Measurements from ENCODE around the gene CMTM3. TPM values are rescaled to one million over a fixed set of nuclear protein-coding genes. Genes with fewer than 3 reads are reported as not detected.

The CMTM3 gene
- total RNA-seq, 2 donors from 2014 or later, result 15.6 to 26.2 TPM

DNA sequence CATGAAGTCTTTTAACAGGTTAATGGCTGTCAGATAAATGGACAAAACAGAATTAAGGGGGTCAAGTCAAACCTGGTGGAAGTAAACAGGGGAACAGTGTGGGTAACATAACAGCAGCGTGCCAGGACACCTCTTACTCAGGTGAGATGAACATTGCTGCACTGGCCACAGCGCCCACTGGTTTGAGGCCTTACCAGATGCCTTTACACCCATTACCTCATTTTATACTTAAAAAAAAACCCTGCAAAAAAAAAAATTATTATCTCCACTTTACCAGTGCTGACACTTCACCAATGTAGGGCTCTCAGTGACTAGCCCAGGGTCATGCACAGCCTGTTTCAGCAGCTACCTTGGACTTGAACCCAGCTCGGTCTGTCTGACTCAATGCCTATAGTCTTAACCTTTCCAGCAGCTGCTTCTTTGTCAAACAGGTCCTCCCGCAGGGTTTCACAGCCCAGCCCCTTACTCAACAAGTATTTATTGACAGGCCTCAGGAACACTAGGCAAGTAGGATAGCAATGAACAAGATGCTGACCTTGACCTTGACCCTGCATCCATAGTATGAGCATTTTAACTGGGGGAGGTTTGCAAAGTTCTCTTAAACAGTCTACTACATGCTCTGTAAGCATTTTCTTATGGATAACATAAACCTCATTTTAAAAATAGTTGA lies 30.2 kb downstream of the CMTM3 start:
- Histone ChIP-seq H3K4me1 (no peaks in the 10 kb centered on the region), H3K27ac (no peak overlapping the region), H3K9me3 (no peaks in the 10 kb centered on the region), H3K4me3 (no peak overlapping the region), H3K27me3 (no peaks in the 10 kb centered on the region), H3K36me3 (no peaks in the 10 kb centered on the region)
- DNase-seq (ENCODE audit: low spot score), result no peak
- TF ChIP-seq, protein P1, sequence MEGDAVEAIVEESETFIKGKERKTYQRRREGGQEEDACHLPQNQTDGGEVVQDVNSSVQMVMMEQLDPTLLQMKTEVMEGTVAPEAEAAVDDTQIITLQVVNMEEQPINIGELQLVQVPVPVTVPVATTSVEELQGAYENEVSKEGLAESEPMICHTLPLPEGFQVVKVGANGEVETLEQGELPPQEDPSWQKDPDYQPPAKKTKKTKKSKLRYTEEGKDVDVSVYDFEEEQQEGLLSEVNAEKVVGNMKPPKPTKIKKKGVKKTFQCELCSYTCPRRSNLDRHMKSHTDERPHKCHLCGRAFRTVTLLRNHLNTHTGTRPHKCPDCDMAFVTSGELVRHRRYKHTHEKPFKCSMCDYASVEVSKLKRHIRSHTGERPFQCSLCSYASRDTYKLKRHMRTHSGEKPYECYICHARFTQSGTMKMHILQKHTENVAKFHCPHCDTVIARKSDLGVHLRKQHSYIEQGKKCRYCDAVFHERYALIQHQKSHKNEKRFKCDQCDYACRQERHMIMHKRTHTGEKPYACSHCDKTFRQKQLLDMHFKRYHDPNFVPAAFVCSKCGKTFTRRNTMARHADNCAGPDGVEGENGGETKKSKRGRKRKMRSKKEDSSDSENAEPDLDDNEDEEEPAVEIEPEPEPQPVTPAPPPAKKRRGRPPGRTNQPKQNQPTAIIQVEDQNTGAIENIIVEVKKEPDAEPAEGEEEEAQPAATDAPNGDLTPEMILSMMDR (IDR thresholded peaks at IDR 0.05), result no peak

DNA sequence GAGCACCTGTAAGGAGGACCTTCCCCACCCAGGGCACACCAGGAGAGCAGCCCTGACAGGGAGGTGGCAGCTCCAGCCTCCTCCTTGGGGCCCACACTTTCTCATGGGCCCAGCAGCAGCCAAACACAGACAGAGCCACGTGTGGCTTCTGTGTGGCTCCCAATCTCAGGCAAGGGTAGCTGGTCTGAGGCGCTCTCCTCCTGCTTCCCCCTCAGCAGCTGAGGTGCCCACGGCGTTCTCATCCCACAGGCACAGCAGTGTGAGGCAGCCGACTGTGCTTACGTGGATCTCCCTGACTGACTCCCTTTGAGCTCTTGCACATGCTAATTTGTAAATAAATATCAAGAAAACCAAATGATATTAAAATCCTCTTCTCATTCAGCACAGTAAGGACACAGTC lies 30.9 kb downstream of the CMTM3 start:
- H3K27me3 ChIP-seq, result no peaks in the 10 kb centered on the region
- no peak overlapping the region for H3K4me3 ChIP-seq
- H3K4me1 ChIP-seq, result no peaks in the 10 kb centered on the region
- H3K9me3 ChIP-seq, result no peaks in the 10 kb centered on the region
- H3K36me3 ChIP-seq, result no peaks in the 10 kb centered on the region
- TF ChIP-seq, protein P1 (IDR thresholded peaks at IDR 0.05), result no peak
- no peak for DNase-seq (ENCODE audit: low spot score)
- H3K27ac ChIP-seq, result no peak overlapping the region

DNA sequence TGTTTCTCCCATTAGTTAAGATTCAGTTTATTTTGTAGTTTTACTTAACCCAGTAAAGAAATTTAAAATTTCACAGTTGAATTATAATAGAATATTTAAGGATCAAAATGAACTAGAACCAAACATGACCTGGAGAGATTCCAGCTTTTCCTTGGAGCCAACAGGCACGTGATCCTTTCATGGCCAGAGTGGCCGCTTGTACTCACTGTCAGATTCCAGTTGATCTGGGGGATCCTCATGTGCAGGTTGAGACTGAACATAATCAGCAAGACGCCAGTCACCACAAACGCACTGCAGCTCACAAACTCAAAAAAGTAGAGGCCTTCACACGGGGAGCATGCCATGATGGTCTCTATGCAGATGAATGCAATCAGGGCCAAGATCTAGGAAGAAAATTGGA lies 31.7 kb downstream of the CMTM3 start:
- DNase-seq (ENCODE audit: low spot score), result no peak
- Histone ChIP-seq H3K36me3 (no peaks in the 10 kb centered on the region), H3K9me3 (no peaks in the 10 kb centered on the region), H3K4me3 (no peak overlapping the region), H3K27me3 (no peaks in the 10 kb centered on the region), H3K4me1 (no peaks in the 10 kb centered on the region), H3K27ac (no peak overlapping the region)
- TF ChIP-seq, protein P1 (IDR thresholded peaks at IDR 0.05), result no peak

DNA sequence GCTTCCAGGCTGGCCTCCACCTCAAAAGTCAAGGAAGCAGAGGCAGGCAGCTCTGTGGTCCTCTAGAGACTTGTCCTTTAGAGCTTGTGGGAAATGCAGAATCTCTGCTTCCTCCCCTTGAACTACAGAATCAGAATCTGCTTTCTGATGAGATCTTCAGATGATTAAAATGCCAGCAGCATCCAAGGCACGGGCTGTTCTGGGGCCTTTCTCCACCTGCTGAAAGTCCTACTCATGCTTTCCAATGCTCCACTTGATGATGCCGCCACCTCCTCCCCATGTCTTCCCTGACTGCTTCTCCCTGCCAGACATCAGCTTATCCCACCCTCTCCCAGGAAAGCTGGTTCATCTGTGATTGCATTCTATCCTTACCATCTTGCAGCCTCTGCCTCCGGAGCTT lies 33.3 kb downstream of the CMTM3 start:
- Histone ChIP-seq H3K4me1 (no peaks in the 10 kb centered on the region), H3K27ac (no peak overlapping the region), H3K4me3 (no peak overlapping the region), H3K36me3 (no peaks in the 10 kb centered on the region), H3K27me3 (no peaks in the 10 kb centered on the region), H3K9me3 (no peaks in the 10 kb centered on the region)
- DNase-seq (ENCODE audit: low spot score), result no peak
- TF ChIP-seq, protein P1 (IDR thresholded peaks at IDR 0.05), result no peak

DNA sequence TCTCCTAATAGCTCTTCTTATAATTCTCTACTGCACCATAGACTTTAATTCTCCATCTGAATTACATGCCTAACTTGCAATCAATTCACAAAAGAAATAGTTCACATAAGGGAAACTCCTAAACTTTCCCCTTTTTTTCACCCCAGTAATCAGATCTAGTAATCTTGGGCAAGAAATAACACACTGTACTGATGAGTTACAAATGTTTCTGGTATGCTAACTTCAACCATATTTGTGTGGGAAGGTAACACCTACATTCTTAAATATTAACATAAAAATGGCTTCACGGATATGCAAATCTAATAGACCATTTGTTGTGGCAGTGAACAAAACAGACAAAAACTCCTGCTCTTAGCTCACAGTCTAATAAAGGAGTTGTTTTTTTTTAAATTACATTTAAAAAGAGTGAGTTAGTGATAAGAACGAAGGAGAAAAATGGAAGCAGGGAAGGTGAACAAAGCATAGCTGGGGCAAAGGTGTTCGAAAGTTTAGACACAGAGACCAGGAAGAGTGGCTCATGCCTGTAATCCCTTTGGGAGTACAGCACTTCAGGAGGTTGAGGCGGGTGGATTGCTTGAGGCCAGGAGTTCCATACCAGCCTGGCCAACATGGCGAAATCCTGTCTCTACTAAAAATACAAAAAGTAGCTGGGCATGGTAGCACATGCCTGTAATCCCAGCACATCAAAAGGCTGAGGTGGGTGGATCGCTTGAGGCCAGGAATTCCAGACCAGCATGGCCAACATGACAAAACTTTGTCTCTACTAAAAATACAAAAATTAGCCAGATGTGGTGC lies 34.8 kb downstream of the CMTM3 start:
- H3K27ac ChIP-seq, result no peak overlapping the region
- TF ChIP-seq, protein P1 (IDR thresholded peaks at IDR 0.05), result no peak
- H3K4me1 ChIP-seq, result no peaks in the 10 kb centered on the region
- no peaks in the 10 kb centered on the region for H3K36me3 ChIP-seq
- no peak for DNase-seq (ENCODE audit: low spot score)
- no peak overlapping the region for H3K4me3 ChIP-seq
- no peaks in the 10 kb centered on the region for H3K9me3 ChIP-seq
- no peaks in the 10 kb centered on the region for H3K27me3 ChIP-seq

Data from right atrium auricular region (tissue), 2 donors.